ENCODE data around the gene IL18R1.

DNA sequence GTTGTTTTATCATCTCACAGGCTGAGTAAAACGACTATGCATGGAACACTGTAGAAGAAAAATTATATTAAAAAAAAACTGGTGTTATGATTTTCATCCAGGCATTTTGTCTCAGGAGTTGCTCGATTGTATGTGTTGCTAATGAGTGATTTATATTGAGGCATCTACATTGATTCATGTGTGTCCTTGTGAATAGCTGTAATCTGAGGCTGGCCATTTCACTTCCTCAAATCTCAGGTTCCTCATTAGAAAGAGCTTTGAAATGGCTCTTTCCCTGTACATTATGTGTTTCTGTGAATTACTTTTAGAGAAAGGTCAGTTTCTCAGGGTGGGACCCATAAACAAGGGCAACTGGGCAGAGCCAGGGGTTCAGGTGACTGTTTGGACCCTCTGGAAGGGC, 2.3 kb downstream of the IL18R1 start:
- TF ChIP-seq EP300 (IDR thresholded peaks at IDR 0.05) = no peak
- no peak for TF ChIP-seq POLR2A (IDR thresholded peaks at IDR 0.05)
- TF ChIP-seq, protein P1, sequence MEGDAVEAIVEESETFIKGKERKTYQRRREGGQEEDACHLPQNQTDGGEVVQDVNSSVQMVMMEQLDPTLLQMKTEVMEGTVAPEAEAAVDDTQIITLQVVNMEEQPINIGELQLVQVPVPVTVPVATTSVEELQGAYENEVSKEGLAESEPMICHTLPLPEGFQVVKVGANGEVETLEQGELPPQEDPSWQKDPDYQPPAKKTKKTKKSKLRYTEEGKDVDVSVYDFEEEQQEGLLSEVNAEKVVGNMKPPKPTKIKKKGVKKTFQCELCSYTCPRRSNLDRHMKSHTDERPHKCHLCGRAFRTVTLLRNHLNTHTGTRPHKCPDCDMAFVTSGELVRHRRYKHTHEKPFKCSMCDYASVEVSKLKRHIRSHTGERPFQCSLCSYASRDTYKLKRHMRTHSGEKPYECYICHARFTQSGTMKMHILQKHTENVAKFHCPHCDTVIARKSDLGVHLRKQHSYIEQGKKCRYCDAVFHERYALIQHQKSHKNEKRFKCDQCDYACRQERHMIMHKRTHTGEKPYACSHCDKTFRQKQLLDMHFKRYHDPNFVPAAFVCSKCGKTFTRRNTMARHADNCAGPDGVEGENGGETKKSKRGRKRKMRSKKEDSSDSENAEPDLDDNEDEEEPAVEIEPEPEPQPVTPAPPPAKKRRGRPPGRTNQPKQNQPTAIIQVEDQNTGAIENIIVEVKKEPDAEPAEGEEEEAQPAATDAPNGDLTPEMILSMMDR (IDR thresholded peaks at IDR 0.05) = no peak
